Endothelial cell of umbilical vein (primary cell): ENCODE data around the gene HLA-DOA.

Source experiments
- CTCF ChIP-seq, 2 donors: IDR thresholded peaks; 1 replicate in 1 of 2; 2 replicates in 1 of 2; pipeline ENCODE4 v1.5.1; 2011; ENCODE audit warnings: low read length in 2 of 2, mild to moderate bottlenecking in 2 of 2, moderate library complexity in 2 of 2, control low read depth in 1 of 2, inconsistent platforms in 1 of 2, low read depth in 1 of 2; ENCODE audit not compliant: insufficient read depth in 1 of 2; ENCODE audit errors: extremely low read depth in 1 of 2
- EZH2 ChIP-seq: IDR thresholded peaks from 2 replicates; pipeline ENCODE4 v1.6.1; 2012; ENCODE audit warnings: borderline replicate concordance, low read depth, mild to moderate bottlenecking, moderate library complexity, low read length, inconsistent platforms; ENCODE audit not compliant: severe bottlenecking
- JUN ChIP-seq: IDR thresholded peaks from 2 replicates; pipeline ENCODE4 v1.6.1; 2011; ENCODE audit warnings: borderline replicate concordance, low read depth; ENCODE audit not compliant: insufficient read length, insufficient read depth
- MYC ChIP-seq: IDR thresholded peaks from one replicate; pipeline ENCODE4 v1.6.1; 2011; ENCODE audit warnings: mild to moderate bottlenecking, low read depth, low read length
- POLR2A ChIP-seq: IDR thresholded peaks from 2 replicates; pipeline ENCODE4 v1.6.1; 2012; ENCODE audit warnings: low read depth, mild to moderate bottlenecking, control low read depth, low read length
- POLR2AphosphoS5 ChIP-seq: IDR thresholded peaks from 2 replicates; pipeline ENCODE4 v1.6.1; 2012; ENCODE audit warnings: low read depth, mild to moderate bottlenecking, control low read depth, low read length, moderate library complexity; ENCODE audit not compliant: insufficient read depth

GRCh38 chr6:32963866-32964265, 45.5 kb downstream of the HLA-DOA start:
- TF ChIP-seq JUN, result no peak
- TF ChIP-seq POLR2A, result no peak
- TF ChIP-seq CTCF (IDR thresholded peaks at IDR 0.05; ENCODE audit: extremely low read depth in 1 of 2, insufficient read depth in 1 of 2, low read depth in 1 of 2, low read length in 2 of 2), result no peak
- no peak for TF ChIP-seq POLR2AphosphoS5
- TF ChIP-seq EZH2, result no peak
- TF ChIP-seq MYC, result no peak
